NCI-H2107 (cell line): ENCODE results near the gene CACNA1F.

Source experiments
- DNase-seq: peaks from one replicate; lab custom pipeline; 2025; lab: John Stamatoyannopoulos, UW

Gene CACNA1F

GRCh38 chrX:49257846-49258748 is 25.0 kb upstream of the CACNA1F start:
- DNase-seq = no peak

DNA sequence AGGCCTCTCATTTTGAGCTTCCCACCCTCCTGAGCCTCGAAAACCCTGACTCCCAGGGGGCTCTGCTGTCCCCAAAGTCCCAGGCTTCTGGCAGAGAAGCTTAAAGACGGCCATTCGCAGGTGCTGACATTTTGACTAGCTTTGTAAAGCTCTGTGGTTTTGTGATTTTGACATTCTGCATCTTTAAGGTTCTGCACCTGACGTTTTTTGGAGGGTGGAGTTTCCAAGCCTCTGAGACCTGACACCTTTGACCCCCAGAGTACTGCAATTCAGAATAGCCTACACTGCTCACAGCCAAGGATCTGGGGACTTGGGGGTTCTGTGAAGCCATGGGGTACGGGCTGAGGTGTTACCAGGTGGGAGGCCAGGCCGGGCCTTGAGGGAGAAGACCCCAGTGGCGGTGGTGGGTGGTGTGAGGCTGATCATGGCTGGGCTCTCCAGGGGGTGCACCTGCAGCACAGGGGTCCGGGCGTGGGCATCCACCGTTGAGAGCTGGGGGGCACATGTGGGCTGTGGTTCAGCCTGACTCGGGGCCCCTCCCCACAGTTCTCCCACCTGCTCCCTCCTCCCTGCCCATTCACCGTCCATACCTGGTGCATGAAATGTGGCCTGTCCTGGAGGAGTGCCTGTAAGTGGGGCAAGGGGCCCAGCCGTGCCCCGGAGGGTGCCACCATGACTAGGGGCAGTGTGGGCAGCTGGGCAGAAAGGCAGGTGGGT is 24.1 kb upstream of the CACNA1F start:
- DNase-seq = no peak

GRCh38 chrX:49256268-49256995 is 23.3 kb upstream of the CACNA1F start:
- no peak for DNase-seq

- no peak for DNase-seq
Observed at GRCh38 chrX:49254639-49255038, 21.5 kb upstream of the CACNA1F start.

DNA sequence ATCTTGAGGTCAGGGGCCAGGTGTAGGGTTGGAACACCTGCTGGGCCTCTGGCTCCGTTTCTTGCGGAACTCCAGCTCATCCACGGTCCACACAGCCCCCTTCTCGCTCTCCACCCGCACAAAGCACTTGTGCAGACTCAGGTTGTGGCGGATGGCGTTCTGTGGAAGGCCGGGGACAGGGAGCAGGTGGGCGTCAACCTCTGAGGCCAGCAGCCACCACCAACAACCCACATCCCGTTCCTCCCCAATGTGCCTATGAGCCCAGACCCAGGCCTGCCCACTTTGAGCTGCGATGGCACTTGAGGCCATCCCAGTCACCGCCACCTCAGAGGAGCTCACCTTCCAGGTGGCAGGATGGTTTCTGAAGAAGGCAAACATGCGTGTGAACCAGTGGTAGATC is 18.2 kb upstream of the CACNA1F start:
- DNase-seq = no peak

GRCh38 chrX:49250578-49250977 is 17.4 kb upstream of the CACNA1F start:
- DNase-seq = no peak

GRCh38 chrX:49250066-49250465 is 16.9 kb upstream of the CACNA1F start:
- DNase-seq = no peak

DNA sequence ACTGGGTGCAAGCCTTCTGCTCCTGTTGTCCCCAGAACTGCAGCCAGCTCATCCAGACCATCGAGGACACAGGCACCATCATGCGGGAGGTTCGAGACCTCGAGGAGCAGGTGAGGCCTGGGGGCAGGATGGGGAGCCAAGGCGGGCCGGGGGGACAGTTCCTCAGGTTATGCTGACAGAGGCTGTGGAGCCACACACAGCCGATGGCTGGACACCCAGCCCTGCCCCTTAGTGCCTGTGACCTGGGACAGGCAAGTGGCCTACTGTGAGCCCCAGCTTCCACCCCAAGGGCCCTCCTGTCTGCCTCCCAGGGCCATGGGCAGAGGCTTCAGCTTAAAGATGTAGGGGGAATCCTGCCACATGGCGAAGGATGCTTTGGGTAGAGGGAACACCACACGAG is 16.5 kb upstream of the CACNA1F start:
- no peak for DNase-seq

- no peak for DNase-seq
Observed at GRCh38 chrX:49249071-49249470, 15.9 kb upstream of the CACNA1F start.

GRCh38 chrX:49247916-49248811 is 15.0 kb upstream of the CACNA1F start:
- DNase-seq = no peak

GRCh38 chrX:49247346-49247745 is 14.2 kb upstream of the CACNA1F start:
- no peak for DNase-seq

DNA sequence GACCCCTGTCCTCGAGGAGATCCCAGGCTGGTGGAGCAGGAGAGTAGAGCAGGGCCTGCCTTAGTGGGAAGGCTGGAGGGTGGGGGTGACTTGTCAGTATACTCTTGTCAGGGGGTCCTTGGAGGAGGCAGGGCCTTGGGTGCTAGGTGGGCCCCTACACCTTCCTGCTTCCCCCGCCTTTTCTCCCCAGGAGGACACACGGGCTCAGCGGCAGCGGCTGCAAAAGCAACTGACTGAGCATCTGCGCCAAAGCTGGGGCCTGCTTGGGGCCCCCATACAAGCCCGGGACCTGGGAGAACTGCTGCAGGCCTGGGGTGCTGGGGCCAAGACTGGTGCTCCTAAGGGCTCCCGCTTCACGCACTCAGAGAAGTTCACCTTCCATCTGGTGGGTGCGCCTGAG is 13.4 kb upstream of the CACNA1F start:
- no peak for DNase-seq

- DNase-seq = no peak
Observed at GRCh38 chrX:49244207-49244606, 11.1 kb upstream of the CACNA1F start.

DNA sequence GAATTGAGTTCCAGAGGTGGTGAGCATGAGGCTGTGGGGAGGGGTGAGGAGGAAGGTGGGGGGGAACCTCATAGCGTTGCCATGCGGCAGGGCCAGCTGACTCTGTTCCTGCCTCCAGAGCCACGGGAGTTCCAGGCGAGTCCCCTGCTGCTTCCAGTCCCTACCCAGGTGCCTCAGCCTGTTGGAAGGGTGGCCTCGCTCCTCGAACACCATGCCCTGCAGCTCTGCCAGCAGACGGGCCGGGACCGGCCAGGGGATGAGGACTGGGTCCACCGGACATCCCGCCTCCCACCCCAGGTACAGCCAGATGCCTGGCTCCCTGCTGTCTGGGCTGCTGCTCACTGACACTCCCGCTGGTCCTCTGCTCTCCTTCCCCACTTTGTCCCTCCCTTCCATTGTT is 10.0 kb upstream of the CACNA1F start:
- DNase-seq = no peak

- no peak for DNase-seq
Observed at GRCh38 chrX:49242545-49243066, 9.5 kb upstream of the CACNA1F start.

- no peak for DNase-seq
Observed at GRCh38 chrX:49238735-49239134, 5.6 kb upstream of the CACNA1F start.

- DNase-seq = no peak
Observed at GRCh38 chrX:49237060-49237459, 3.9 kb upstream of the CACNA1F start.

GRCh38 chrX:49233887-49234555 is 881 bp upstream of the CACNA1F start:
- DNase-seq = no peak

GRCh38 chrX:49232525-49232924 is 615 bp downstream of the CACNA1F start:
- no peak for DNase-seq

DNA sequence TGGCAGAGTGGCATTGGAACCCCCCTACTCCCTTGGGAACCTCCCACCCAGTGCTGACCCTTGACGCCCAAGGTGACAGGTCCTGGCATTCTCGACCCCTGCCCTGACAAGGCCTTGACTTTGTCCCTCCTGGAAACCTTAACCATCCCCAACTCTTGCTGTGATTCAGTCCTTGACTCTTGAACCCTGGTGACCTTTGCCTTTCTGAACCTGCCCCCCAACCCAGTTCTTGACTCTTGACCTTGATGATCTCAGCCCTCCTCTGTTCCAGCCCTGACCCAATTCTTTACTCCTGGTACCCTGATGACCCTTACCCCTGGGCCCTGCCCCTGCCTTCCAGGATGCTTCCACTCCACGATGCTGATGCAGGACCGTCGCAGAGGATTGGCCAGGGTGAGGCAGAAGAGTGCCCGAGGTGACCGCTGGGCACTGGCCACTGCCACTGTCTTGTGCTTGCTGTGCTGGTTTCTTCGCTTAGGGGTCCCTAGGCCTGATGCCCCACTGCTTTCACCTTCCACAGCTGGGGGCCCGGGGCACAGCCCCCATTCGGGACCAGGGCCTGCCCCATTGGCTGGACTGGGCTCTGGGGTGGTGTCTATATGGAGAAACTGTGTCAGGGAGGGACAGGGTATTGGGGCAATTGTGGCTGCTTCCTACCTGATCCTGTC is 1.7 kb downstream of the CACNA1F start:
- no peak for DNase-seq
